Bronchial epithelial cell (primary cell): ENCODE measurements around the gene FSD1L. TPM values are rescaled to one million over a fixed set of nuclear protein-coding genes. Genes with fewer than 3 reads are reported as not detected.

Experiments used
- DNase-seq: peaks from one replicate; pipeline ENCODE4 v3.0.0-alpha.2; 2010; ENCODE audit warnings: low read depth
- FAIRE-seq: peaks from 2 replicates; lab custom pipeline; 2011; peaks lifted over from hg19 to GRCh38; lab: Jason Lieb, UNC
- H3K27me3 ChIP-seq: 2 replicates; pipeline ENCODE4 v1.5.1; 2011; ENCODE audit warnings: low read length; ENCODE audit not compliant: control insufficient read depth, insufficient read depth
- H3K36me3 ChIP-seq: 2 replicates; pipeline ENCODE4 v1.5.1; 2011; ENCODE audit warnings: low read length; ENCODE audit not compliant: control insufficient read depth, insufficient read depth
- H3K4me3 ChIP-seq: 2 replicates; pipeline ENCODE4 v1.5.1; 2011; ENCODE audit warnings: mild to moderate bottlenecking, low read depth, low read length, control low read depth
- total RNA-seq: library from RNA; depleted of rRNA; stranded (reverse); fragments of >200 nt; gene quantifications from 2 replicates; pipeline ENCODE4 v1.2.1, GENCODE V29; 2014
- TF ChIP-seq, protein P1 (sequence below): IDR thresholded peaks from 2 replicates; pipeline ENCODE4 v1.5.1; 2011; ENCODE audit warnings: mild to moderate bottlenecking, moderate library complexity, low read length, control low read depth, inconsistent platforms; ENCODE audit not compliant: insufficient read depth, severe bottlenecking

Gene FSD1L
- total RNA-seq, 1 donor from 2014 or later = 2.4 TPM

GRCh38 chr9:105496826-105497225 is 49.0 kb downstream of the FSD1L start:
- no peaks in the 10 kb centered on the region for H3K27me3 ChIP-seq
- FAIRE-seq (no peak), DNase-seq (no peak)
- no peaks in the 10 kb centered on the region for H3K36me3 ChIP-seq
- no peak overlapping the region for H3K4me3 ChIP-seq
- TF ChIP-seq, protein P1, sequence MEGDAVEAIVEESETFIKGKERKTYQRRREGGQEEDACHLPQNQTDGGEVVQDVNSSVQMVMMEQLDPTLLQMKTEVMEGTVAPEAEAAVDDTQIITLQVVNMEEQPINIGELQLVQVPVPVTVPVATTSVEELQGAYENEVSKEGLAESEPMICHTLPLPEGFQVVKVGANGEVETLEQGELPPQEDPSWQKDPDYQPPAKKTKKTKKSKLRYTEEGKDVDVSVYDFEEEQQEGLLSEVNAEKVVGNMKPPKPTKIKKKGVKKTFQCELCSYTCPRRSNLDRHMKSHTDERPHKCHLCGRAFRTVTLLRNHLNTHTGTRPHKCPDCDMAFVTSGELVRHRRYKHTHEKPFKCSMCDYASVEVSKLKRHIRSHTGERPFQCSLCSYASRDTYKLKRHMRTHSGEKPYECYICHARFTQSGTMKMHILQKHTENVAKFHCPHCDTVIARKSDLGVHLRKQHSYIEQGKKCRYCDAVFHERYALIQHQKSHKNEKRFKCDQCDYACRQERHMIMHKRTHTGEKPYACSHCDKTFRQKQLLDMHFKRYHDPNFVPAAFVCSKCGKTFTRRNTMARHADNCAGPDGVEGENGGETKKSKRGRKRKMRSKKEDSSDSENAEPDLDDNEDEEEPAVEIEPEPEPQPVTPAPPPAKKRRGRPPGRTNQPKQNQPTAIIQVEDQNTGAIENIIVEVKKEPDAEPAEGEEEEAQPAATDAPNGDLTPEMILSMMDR = no peak

- Histone ChIP-seq H3K4me3 (no peak overlapping the region), H3K27me3 (no peaks in the 10 kb centered on the region), H3K36me3 (no peaks in the 10 kb centered on the region)
- FAIRE-seq (no peak), DNase-seq (no peak)
- TF ChIP-seq, protein P1 = no peak
Measured at GRCh38 chr9:105497704-105498103, 49.9 kb downstream of the FSD1L start.

- peak; percentile 10 for DNase-seq
- no peak overlapping the region for H3K4me3 ChIP-seq
- no peak for FAIRE-seq
- H3K27me3 ChIP-seq = no peaks in the 10 kb centered on the region
- TF ChIP-seq, protein P1 = no peak
- H3K36me3 ChIP-seq = no peaks in the 10 kb centered on the region
Measured at GRCh38 chr9:105500108-105500766, 52.4 kb downstream of the FSD1L start.

GRCh38 chr9:105501414-105501813 is 53.6 kb downstream of the FSD1L start:
- H3K27me3 ChIP-seq = no peaks in the 10 kb centered on the region
- DNase-seq = no peak
- FAIRE-seq = no peak
- no peak overlapping the region for H3K4me3 ChIP-seq
- TF ChIP-seq, protein P1 = no peak
- no peaks in the 10 kb centered on the region for H3K36me3 ChIP-seq

- Histone ChIP-seq H3K27me3 (no peaks in the 10 kb centered on the region), H3K36me3 (no peaks in the 10 kb centered on the region), H3K4me3 (no peak overlapping the region)
- TF ChIP-seq, protein P1 = no peak
- no peak for FAIRE-seq
- no peak for DNase-seq
Measured at GRCh38 chr9:105502276-105502675, 54.4 kb downstream of the FSD1L start.

GRCh38 chr9:105503881-105504280 is 56.0 kb downstream of the FSD1L start:
- H3K27me3 ChIP-seq = no peaks in the 10 kb centered on the region
- TF ChIP-seq, protein P1 = no peak
- no peak overlapping the region for H3K4me3 ChIP-seq
- peaks cover 1% of the 10 kb centered on the region for H3K36me3 ChIP-seq
- DNase-seq (peak; percentile 47), FAIRE-seq (no peak)
